PC-3 (cell line): ENCODE measurements around the gene SLC5A10.

Experiments
- EZH2 ChIP-seq: fragments of 300-600 bp; sonication (generic); IDR thresholded peaks from one replicate; pipeline ENCODE4 v1.6.1; 2017; ENCODE audit warnings: antibody characterized with exemption, mild to moderate bottlenecking, low read length; ENCODE audit not compliant: unreplicated experiment
- TF ChIP-seq, protein P1 (sequence below): fragments of 300-600 bp; sonication (generic); conservative IDR thresholded peaks from 2 replicates; pipeline ENCODE4 v1.5.1; 2017; ENCODE audit warnings: antibody characterized with exemption, low read depth, mild to moderate bottlenecking, low read length

DNA sequence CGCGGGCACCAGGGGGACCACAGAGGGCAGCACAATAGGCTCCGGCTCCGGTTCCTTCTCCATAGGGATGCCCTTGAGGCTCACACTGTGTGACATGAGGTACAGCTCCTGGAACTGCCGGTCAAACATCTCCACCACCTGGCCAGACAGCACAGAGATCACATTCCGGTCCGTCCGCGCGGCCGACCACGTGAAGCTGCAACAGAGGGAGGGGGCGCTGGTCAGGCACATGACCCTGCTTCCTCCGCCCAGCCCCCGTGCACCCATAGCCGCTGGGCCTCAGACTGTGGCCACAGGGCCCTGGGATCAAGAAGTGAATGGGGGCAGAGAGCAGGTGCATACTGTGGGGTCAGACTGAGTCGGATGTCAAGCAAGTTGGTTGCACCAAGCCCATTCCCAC is 26.7 kb downstream of the SLC5A10 start:
- TF ChIP-seq, protein P1, sequence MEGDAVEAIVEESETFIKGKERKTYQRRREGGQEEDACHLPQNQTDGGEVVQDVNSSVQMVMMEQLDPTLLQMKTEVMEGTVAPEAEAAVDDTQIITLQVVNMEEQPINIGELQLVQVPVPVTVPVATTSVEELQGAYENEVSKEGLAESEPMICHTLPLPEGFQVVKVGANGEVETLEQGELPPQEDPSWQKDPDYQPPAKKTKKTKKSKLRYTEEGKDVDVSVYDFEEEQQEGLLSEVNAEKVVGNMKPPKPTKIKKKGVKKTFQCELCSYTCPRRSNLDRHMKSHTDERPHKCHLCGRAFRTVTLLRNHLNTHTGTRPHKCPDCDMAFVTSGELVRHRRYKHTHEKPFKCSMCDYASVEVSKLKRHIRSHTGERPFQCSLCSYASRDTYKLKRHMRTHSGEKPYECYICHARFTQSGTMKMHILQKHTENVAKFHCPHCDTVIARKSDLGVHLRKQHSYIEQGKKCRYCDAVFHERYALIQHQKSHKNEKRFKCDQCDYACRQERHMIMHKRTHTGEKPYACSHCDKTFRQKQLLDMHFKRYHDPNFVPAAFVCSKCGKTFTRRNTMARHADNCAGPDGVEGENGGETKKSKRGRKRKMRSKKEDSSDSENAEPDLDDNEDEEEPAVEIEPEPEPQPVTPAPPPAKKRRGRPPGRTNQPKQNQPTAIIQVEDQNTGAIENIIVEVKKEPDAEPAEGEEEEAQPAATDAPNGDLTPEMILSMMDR, result no peak
- TF ChIP-seq EZH2, result no peak
